ENCODE results near the gene PAK1. TPM values are rescaled to one million over a fixed set of nuclear protein-coding genes. Genes with fewer than 3 reads are reported as not detected.

Gene PAK1
- total and polyA plus RNA-seq, 2 of the 8 experiments (the other 6 are each of a cell fraction or from before 2014, with no cell fraction given): 87.7 to 151 TPM

DNA sequence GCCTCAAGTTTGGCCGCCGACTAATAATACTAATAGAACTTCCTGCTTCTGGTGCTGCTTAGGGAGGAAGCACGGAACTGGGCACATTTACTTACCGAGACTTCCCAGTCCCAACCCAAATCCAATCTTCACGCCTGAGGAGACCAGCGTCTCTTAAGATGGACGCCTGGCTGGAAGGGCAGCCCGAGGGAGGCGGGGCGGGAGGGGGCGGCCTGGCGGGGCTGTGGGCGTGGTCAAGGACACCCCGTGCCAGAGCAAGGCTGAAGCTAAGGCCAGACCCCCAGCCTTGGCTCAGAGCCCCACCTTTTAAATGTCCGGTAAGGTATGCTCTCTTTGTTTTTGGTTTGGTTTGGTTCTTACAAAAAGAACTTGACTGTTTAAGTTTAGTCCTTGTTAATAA lies 172.4 kb downstream of the PAK1 start, which contains the start of gene GDPD4 (continued):
- TF ChIP-seq, protein P1, sequence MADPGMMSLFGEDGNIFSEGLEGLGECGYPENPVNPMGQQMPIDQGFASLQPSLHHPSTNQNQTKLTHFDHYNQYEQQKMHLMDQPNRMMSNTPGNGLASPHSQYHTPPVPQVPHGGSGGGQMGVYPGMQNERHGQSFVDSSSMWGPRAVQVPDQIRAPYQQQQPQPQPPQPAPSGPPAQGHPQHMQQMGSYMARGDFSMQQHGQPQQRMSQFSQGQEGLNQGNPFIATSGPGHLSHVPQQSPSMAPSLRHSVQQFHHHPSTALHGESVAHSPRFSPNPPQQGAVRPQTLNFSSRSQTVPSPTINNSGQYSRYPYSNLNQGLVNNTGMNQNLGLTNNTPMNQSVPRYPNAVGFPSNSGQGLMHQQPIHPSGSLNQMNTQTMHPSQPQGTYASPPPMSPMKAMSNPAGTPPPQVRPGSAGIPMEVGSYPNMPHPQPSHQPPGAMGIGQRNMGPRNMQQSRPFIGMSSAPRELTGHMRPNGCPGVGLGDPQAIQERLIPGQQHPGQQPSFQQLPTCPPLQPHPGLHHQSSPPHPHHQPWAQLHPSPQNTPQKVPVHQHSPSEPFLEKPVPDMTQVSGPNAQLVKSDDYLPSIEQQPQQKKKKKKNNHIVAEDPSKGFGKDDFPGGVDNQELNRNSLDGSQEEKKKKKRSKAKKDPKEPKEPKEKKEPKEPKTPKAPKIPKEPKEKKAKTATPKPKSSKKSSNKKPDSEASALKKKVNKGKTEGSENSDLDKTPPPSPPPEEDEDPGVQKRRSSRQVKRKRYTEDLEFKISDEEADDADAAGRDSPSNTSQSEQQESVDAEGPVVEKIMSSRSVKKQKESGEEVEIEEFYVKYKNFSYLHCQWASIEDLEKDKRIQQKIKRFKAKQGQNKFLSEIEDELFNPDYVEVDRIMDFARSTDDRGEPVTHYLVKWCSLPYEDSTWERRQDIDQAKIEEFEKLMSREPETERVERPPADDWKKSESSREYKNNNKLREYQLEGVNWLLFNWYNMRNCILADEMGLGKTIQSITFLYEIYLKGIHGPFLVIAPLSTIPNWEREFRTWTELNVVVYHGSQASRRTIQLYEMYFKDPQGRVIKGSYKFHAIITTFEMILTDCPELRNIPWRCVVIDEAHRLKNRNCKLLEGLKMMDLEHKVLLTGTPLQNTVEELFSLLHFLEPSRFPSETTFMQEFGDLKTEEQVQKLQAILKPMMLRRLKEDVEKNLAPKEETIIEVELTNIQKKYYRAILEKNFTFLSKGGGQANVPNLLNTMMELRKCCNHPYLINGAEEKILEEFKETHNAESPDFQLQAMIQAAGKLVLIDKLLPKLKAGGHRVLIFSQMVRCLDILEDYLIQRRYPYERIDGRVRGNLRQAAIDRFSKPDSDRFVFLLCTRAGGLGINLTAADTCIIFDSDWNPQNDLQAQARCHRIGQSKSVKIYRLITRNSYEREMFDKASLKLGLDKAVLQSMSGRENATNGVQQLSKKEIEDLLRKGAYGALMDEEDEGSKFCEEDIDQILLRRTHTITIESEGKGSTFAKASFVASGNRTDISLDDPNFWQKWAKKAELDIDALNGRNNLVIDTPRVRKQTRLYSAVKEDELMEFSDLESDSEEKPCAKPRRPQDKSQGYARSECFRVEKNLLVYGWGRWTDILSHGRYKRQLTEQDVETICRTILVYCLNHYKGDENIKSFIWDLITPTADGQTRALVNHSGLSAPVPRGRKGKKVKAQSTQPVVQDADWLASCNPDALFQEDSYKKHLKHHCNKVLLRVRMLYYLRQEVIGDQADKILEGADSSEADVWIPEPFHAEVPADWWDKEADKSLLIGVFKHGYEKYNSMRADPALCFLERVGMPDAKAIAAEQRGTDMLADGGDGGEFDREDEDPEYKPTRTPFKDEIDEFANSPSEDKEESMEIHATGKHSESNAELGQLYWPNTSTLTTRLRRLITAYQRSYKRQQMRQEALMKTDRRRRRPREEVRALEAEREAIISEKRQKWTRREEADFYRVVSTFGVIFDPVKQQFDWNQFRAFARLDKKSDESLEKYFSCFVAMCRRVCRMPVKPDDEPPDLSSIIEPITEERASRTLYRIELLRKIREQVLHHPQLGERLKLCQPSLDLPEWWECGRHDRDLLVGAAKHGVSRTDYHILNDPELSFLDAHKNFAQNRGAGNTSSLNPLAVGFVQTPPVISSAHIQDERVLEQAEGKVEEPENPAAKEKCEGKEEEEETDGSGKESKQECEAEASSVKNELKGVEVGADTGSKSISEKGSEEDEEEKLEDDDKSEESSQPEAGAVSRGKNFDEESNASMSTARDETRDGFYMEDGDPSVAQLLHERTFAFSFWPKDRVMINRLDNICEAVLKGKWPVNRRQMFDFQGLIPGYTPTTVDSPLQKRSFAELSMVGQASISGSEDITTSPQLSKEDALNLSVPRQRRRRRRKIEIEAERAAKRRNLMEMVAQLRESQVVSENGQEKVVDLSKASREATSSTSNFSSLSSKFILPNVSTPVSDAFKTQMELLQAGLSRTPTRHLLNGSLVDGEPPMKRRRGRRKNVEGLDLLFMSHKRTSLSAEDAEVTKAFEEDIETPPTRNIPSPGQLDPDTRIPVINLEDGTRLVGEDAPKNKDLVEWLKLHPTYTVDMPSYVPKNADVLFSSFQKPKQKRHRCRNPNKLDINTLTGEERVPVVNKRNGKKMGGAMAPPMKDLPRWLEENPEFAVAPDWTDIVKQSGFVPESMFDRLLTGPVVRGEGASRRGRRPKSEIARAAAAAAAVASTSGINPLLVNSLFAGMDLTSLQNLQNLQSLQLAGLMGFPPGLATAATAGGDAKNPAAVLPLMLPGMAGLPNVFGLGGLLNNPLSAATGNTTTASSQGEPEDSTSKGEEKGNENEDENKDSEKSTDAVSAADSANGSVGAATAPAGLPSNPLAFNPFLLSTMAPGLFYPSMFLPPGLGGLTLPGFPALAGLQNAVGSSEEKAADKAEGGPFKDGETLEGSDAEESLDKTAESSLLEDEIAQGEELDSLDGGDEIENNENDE (IDR thresholded peaks at IDR 0.05; ENCODE audit: insufficient replicate concordance, low read length): no peak
- no peak for TF ChIP-seq EGR1 (IDR thresholded peaks at IDR 0.05; ENCODE audit: borderline replicate concordance, low read depth, low read length)
- TF ChIP-seq JUN (IDR thresholded peaks at IDR 0.05; ENCODE audit: low read depth, low read length): no peak
- TF ChIP-seq RFX5 (IDR thresholded peaks at IDR 0.05; ENCODE audit: borderline replicate concordance, low read depth, low read length): no peak
- no peak for TF ChIP-seq ASH2L (IDR thresholded peaks at IDR 0.05; ENCODE audit: low read length)
- TF ChIP-seq NANOG (IDR thresholded peaks at IDR 0.05; ENCODE audit: insufficient read depth, low read depth, low read length, poor library complexity, severe bottlenecking): no peak
- TF ChIP-seq TEAD4 (IDR thresholded peaks at IDR 0.05; ENCODE audit: low read depth, low read length): no peak
- TF ChIP-seq CREB1 (IDR thresholded peaks at IDR 0.05): no peak
- no peak for TF ChIP-seq KDM4A (IDR thresholded peaks at IDR 0.05; ENCODE audit: low read depth, low read length, severe bottlenecking)
- TF ChIP-seq ZNF274 (IDR thresholded peaks at IDR 0.05; ENCODE audit: borderline replicate concordance, extremely low read depth, low read length): no peak
- TF ChIP-seq SUZ12 (IDR thresholded peaks at IDR 0.05; ENCODE audit: low read length): no peak
- TF ChIP-seq CTBP2 (IDR thresholded peaks at IDR 0.05; ENCODE audit: borderline replicate concordance, insufficient read depth, insufficient read length, low read length): no peak
